HepG2 (cell line): ENCODE results near the gene ADGRF1. TPM values are rescaled to one million over a fixed set of nuclear protein-coding genes. Genes with fewer than 3 reads are reported as not detected.

Experiments used
- ATF7-NPFF ChIP-seq: sonication (generic); formaldehyde crosslinking; IDR thresholded peaks from 2 replicates; pipeline ENCODE4 v1.8.1; 2023; ENCODE audit warnings: mild to moderate bottlenecking, low read depth, missing genetic modification reagents, moderate library complexity
- ESRRA ChIP-seq: sonication (generic); formaldehyde crosslinking; IDR thresholded peaks from 2 replicates; pipeline ENCODE4 v1.5.1; 2020; ENCODE audit warnings: mild to moderate bottlenecking, low read depth, missing genetic modification reagents
- GFI1 ChIP-seq: sonication (generic); formaldehyde crosslinking; IDR thresholded peaks from 2 replicates; pipeline ENCODE4 v1.5.0; 2020; ENCODE audit warnings: missing genetic modification reagents, mild to moderate bottlenecking, borderline replicate concordance
- GLI4 ChIP-seq: sonication (generic); formaldehyde crosslinking; IDR thresholded peaks from 2 replicates; pipeline ENCODE4 v1.5.1; 2020; ENCODE audit warnings: missing genetic modification reagents, mild to moderate bottlenecking, moderate library complexity, borderline replicate concordance
- GTF2F1 ChIP-seq: fragments of 150-350 bp; IDR thresholded peaks from 2 replicates; pipeline ENCODE4 v1.6.1; 2014; ENCODE audit warnings: low read length
- MIER2 ChIP-seq: IDR thresholded peaks from 2 replicates; pipeline ENCODE4 v1.6.1; 2016; ENCODE audit warnings: missing biosample characterization, missing genetic modification reagents
- MXI1 ChIP-seq: IDR thresholded peaks from 3 replicates; pipeline ENCODE4 v1.6.1; 2012; ENCODE audit warnings: low read depth, low read length, inconsistent platforms, borderline replicate concordance
- NCOA1 ChIP-seq: sonication (generic); formaldehyde crosslinking; IDR thresholded peaks from 2 replicates; pipeline ENCODE4 v1.9.0; 2021; ENCODE audit warnings: missing genetic modification reagents
- RXRA ChIP-seq: sonication (generic); formaldehyde crosslinking; IDR thresholded peaks from 2 replicates; pipeline ENCODE4 v1.5.1; 2020; ENCODE audit warnings: missing genetic modification reagents
- ZNF230 ChIP-seq: sonication (generic); formaldehyde crosslinking; IDR thresholded peaks from 2 replicates; pipeline ENCODE4 v1.4.0; 2020; ENCODE audit warnings: mild to moderate bottlenecking, missing genetic modification reagents
- ZNF775 ChIP-seq: sonication (generic); formaldehyde crosslinking; IDR thresholded peaks from 2 replicates; pipeline ENCODE4 v1.4.0; 2020; ENCODE audit warnings: missing genetic modification reagents, mild to moderate bottlenecking, moderate library complexity, borderline replicate concordance
- polyA plus RNA-seq, 8 experiments: library from polyadenylated mRNA; depleted of rRNA in 3 of 8; stranded (reverse) in 7 of 8; unstranded in 1 of 8; fragments of >200 nt; fragmentation: Illumina TruSeq in 4 of 8; extraction: Trizol in 4 of 8; gene quantifications; 2 replicates each; pipeline versions ENCODE4 v1.2.1 to v1.2.3, GENCODE V29; 2011 to 2016; ENCODE audit warnings: low read depth in 4 of 8, missing spikeins in 1 of 8, mixed read lengths in 1 of 8; ENCODE audit not compliant: insufficient read depth in 1 of 8
- total RNA-seq, 5 experiments: library from RNA; depleted of rRNA; stranded (reverse); fragments of >200 nt; fragmentation: Illumina TruSeq; extraction: Trizol; gene quantifications; 2 replicates each; pipeline ENCODE4 v1.2.3, GENCODE V29; 2016; ENCODE audit warnings: low read depth in 1 of 5
- TF ChIP-seq, protein P1 (sequence below): sonication (generic); formaldehyde crosslinking; IDR thresholded peaks from 2 replicates; pipeline ENCODE4 v1.4.0; 2020; ENCODE audit warnings: mild to moderate bottlenecking, missing genetic modification reagents
- TF ChIP-seq, protein P2 (sequence below): IDR thresholded peaks from 2 replicates; pipeline ENCODE4 v1.6.1; 2016; ENCODE audit warnings: low read depth, control low read depth
- TF ChIP-seq, protein P3 (sequence below): sonication (generic); formaldehyde crosslinking; IDR thresholded peaks from 2 replicates; pipeline ENCODE4 v1.9.0; 2022; ENCODE audit warnings: low read depth, missing genetic modification reagents
- TF ChIP-seq, protein P4 (sequence below): sonication (generic); formaldehyde crosslinking; IDR thresholded peaks from 2 replicates; pipeline ENCODE4 v1.4.0; 2020; ENCODE audit warnings: missing genetic modification reagents
- TF ChIP-seq, protein P5 (sequence below): sonication (generic); formaldehyde crosslinking; IDR thresholded peaks from 2 replicates; pipeline ENCODE4 v1.9.0; 2021; ENCODE audit warnings: missing genetic modification reagents, borderline replicate concordance
- TF ChIP-seq, protein P6 (sequence below): sonication (generic); formaldehyde crosslinking; IDR thresholded peaks from 2 replicates; pipeline ENCODE4 v1.4.0; 2020; ENCODE audit warnings: missing genetic modification reagents, low read depth, mild to moderate bottlenecking, borderline replicate concordance

The ADGRF1 gene
- total and polyA plus RNA-seq, 2 of the 13 experiments (the other 11 are each of a cell fraction or from before 2014, with no cell fraction given), result not detected

DNA sequence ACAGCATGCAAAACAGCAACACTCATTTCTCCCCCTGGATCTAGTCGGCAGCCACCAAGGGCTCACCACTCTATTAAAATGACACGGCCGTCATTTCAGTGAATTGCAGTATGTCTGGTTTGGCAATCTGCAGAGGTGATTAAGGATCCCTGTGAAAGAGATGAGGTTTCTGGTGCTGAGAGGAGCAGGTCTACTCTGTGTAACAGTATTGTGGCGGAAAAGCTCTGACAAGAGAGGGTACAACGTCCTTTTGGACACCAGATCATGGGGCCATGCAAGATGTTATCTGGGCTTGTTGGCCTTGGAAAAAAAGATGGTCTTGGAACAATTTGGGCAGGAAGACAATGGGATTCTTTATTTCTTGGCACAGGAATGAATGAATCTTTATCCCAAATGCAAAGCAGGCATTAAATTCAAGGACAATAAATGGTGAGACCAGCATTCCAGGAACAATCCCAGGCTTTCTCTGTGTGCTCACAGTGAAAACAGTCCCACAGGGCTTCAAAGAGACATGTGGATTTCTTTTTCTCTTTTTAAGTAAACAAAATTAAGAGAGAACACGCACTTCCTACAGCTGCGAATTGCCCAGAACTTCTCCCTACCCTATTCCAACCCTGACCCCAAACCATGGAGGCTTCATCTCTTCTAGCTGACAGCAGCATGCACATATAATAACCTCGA, 33.7 kb upstream of the ADGRF1 start (continued):
- TF ChIP-seq ATF7-NPFF (CRISPR knock-in tag) (0 out of 2 replicates have a peak, but pooled peaks have one; percentile 50), MXI1 (no peak; the same call in 2 of the 3 replicates), MIER2 (CRISPR knock-in tag) (peak; percentile 80), GFI1 (CRISPR knock-in tag) (peak; percentile 82; the same call in 1 of the 2 replicates), RXRA (CRISPR knock-in tag) (peak; percentile 91; the same call in 1 of the 2 replicates), GLI4 (no peak), GTF2F1 (no peak), ZNF230 (CRISPR knock-in tag) (peak; percentile 83; the same call in 1 of the 2 replicates), NCOA1 (CRISPR knock-in tag) (no peak), ZNF775 (peak; percentile 89), ESRRA (CRISPR knock-in tag) (peak; percentile 95)
- TF ChIP-seq, protein P1, sequence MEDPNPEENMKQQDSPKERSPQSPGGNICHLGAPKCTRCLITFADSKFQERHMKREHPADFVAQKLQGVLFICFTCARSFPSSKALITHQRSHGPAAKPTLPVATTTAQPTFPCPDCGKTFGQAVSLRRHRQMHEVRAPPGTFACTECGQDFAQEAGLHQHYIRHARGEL, result no peak
- TF ChIP-seq, protein P2, sequence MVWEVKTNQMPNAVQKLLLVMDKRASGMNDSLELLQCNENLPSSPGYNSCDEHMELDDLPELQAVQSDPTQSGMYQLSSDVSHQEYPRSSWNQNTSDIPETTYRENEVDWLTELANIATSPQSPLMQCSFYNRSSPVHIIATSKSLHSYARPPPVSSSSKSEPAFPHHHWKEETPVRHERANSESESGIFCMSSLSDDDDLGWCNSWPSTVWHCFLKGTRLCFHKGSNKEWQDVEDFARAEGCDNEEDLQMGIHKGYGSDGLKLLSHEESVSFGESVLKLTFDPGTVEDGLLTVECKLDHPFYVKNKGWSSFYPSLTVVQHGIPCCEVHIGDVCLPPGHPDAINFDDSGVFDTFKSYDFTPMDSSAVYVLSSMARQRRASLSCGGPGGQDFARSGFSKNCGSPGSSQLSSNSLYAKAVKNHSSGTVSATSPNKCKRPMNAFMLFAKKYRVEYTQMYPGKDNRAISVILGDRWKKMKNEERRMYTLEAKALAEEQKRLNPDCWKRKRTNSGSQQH (CRISPR knock-in tag), result no peak
- TF ChIP-seq, protein P3, sequence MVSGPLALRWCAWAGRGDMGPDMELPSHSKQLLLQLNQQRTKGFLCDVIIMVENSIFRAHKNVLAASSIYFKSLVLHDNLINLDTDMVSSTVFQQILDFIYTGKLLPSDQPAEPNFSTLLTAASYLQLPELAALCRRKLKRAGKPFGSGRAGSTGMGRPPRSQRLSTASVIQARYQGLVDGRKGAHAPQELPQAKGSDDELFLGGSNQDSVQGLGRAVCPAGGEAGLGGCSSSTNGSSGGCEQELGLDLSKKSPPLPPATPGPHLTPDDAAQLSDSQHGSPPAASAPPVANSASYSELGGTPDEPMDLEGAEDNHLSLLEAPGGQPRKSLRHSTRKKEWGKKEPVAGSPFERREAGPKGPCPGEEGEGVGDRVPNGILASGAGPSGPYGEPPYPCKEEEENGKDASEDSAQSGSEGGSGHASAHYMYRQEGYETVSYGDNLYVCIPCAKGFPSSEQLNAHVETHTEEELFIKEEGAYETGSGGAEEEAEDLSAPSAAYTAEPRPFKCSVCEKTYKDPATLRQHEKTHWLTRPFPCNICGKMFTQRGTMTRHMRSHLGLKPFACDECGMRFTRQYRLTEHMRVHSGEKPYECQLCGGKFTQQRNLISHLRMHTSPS (CRISPR knock-in tag), result 0 out of 2 replicates have a peak, but pooled peaks have one; percentile 53
- TF ChIP-seq, protein P4, sequence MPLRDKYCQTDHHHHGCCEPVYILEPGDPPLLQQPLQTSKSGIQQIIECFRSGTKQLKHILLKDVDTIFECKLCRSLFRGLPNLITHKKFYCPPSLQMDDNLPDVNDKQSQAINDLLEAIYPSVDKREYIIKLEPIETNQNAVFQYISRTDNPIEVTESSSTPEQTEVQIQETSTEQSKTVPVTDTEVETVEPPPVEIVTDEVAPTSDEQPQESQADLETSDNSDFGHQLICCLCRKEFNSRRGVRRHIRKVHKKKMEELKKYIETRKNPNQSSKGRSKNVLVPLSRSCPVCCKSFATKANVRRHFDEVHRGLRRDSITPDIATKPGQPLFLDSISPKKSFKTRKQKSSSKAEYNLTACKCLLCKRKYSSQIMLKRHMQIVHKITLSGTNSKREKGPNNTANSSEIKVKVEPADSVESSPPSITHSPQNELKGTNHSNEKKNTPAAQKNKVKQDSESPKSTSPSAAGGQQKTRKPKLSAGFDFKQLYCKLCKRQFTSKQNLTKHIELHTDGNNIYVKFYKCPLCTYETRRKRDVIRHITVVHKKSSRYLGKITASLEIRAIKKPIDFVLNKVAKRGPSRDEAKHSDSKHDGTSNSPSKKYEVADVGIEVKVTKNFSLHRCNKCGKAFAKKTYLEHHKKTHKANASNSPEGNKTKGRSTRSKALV (CRISPR knock-in tag), result no peak
- TF ChIP-seq, protein P5, sequence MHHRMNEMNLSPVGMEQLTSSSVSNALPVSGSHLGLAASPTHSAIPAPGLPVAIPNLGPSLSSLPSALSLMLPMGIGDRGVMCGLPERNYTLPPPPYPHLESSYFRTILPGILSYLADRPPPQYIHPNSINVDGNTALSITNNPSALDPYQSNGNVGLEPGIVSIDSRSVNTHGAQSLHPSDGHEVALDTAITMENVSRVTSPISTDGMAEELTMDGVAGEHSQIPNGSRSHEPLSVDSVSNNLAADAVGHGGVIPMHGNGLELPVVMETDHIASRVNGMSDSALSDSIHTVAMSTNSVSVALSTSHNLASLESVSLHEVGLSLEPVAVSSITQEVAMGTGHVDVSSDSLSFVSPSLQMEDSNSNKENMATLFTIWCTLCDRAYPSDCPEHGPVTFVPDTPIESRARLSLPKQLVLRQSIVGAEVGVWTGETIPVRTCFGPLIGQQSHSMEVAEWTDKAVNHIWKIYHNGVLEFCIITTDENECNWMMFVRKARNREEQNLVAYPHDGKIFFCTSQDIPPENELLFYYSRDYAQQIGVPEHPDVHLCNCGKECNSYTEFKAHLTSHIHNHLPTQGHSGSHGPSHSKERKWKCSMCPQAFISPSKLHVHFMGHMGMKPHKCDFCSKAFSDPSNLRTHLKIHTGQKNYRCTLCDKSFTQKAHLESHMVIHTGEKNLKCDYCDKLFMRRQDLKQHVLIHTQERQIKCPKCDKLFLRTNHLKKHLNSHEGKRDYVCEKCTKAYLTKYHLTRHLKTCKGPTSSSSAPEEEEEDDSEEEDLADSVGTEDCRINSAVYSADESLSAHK (CRISPR knock-in tag), result no peak
- TF ChIP-seq, protein P6, sequence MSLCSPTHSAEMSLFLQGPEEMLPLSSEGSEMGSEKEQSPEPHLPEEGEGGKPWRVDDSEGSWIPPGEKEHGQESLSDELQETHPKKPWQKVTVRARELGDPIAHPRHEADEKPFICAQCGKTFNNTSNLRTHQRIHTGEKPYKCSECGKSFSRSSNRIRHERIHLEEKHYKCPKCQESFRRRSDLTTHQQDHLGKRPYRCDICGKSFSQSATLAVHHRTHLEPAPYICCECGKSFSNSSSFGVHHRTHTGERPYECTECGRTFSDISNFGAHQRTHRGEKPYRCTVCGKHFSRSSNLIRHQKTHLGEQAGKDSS (CRISPR knock-in tag), result peak; percentile 76
